Colon (tissue), 2 donors: ENCODE measurements around the gene FAM90A26.
"Not testable (repeated sequence)": the region's sequence is repeated elsewhere in the genome, so short reads cannot be mapped to it uniquely, and the experiment has no call there.

Experiments
- FAIRE-seq: peaks from 2 replicates; lab custom pipeline; 2012; peaks lifted over from hg19 to GRCh38; lab: Jason Lieb, UNC
- donor health status: control.
- donor health status: control.

FAM90A26 gene

GRCh38 chr4:9160046-9160445, 10.2 kb upstream of the FAM90A26 start:
- not testable (repeated sequence) for FAIRE-seq

DNA sequence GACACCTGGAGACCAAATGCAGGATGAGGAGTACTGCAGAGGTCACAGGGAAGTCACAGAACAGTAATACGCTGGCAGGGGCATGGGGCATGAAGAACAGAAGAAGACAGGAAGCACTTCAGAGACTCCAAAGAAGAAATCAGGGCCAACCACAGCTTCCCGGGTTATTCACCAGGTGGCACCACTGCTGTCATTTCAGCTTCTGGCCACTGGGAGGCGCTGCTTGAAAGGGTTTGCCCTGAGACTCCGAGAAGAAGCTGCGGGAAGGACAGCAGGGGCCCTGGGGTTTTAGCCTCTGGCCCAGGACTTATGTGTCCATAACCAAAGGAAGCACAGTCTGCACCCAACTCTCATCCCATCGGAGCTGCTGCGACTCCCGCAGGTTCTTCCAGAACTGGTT, 4.2 kb upstream of the FAM90A26 start:
- not testable (repeated sequence) for FAIRE-seq

DNA sequence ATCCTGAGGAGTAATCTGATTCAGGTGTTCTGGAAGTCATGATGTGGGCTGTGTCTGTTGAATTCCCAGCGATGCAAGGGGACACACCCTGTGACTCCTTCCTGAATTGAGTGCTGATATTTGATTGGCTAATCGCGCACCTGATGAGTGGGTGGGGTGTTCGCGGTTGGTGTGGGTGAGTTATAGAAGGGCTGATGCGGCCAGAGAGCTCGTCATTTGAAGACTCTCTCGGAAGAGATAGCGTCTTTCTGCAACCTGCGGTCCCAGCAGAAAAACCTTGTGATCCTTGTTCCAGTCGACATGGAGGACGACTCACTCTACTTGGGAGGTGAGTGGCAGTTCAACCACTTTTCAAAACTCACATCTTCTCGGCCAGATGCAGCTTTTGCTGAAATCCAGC, 40.1 kb downstream of the FAM90A26 start, which contains the start of gene USP17L10:
USP17L10 (plus strand) TSS at position 301 of the 400 bp plus-strand sequence; CDS start at position 301, 0 bp downstream.
- FAIRE-seq, result not testable (repeated sequence)

GRCh38 chr4:9214701-9215100, 44.5 kb downstream of the FAM90A26 start:
- FAIRE-seq, result not testable (repeated sequence)

DNA sequence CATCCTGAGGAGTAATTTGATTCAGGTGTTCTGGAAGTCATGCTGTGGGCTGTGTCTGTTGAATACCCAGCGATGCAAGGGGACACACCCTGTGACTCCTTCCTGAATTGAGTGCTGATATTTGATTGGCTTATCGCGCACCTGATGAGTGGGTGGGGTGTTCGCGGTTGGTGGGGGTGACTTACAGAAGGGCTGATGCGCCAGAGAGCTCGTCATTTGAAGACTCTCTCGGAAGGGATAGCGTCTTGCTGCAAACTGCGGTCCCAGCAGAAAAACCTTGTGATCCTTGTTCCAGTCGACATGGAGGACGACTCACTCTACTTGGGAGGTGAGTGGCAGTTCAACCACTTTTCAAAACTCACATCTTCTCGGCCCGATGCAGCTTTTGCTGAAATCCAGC, 44.9 kb downstream of the FAM90A26 start, which contains the start of gene USP17L11:
USP17L11 (plus strand) TSS at position 301 of the 400 bp plus-strand sequence; CDS start at position 301, 0 bp downstream.
- FAIRE-seq, result not testable (repeated sequence)

- FAIRE-seq, result not testable (repeated sequence)
These were observed 49.6 kb downstream of the FAM90A26 start, which contains the start of gene USP17L12 for GRCh38 chr4:9219852-9220251. TSS of gene USP17L12 (plus strand) at chr4:9220152. CDS start at chr4:9220152, 0 bp downstream.

DNA sequence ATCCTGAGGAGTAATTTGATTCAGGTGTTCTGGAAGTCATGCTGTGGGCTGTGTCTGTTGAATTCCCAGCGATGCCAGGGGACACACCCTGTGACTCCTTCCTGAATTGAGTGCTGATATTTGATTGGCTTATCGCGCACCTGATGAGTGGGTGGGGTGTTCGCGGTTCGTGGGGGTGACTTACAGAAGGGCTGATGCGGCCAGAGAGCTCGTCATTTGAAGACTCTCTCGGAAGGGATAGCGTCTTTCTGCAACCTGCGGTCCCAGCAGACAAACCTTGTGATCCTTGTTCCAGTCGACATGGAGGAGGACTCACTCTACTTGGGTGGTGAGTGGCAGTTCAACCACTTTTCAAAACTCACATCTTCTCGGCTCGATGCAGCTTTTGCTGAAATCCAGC, 54.4 kb downstream of the FAM90A26 start, which contains the start of gene USP17L13:
USP17L13 (plus strand) TSS at position 301 of the 400 bp plus-strand sequence; CDS start at position 301, 0 bp downstream.
- not testable (repeated sequence) for FAIRE-seq
